Upper lobe of right lung (tissue), 1 donor: ENCODE data around the gene CROCC2. TPM values are rescaled to one million over a fixed set of nuclear protein-coding genes. Genes with fewer than 3 reads are reported as not detected.

Experiments
- ATAC-seq: fragments of 200-7000 bp; cut with Tn5 transposase; one replicate; pipeline ENCODE4 v1.9.1; 2020; ENCODE audit warnings: mild to moderate bottlenecking, moderate library complexity
- DNase-seq: peaks from one replicate; pipeline ENCODE4 v3.0.0-alpha.2; 2020
- H3K27ac ChIP-seq: fragments of 200-600 bp; one replicate; pipeline ENCODE4 v1.8.0; 2022
- H3K27me3 ChIP-seq: fragments of 200-600 bp; one replicate; pipeline ENCODE4 v1.8.0; 2022; ENCODE audit warnings: mild to moderate bottlenecking
- H3K36me3 ChIP-seq: fragments of 200-600 bp; one replicate; pipeline ENCODE4 v1.8.0; 2022
- H3K4me1 ChIP-seq: fragments of 200-600 bp; one replicate; pipeline ENCODE4 v1.8.0; 2022
- H3K4me3 ChIP-seq: fragments of 200-600 bp; one replicate; pipeline ENCODE4 v1.8.0; 2022; ENCODE audit warnings: mild to moderate bottlenecking
- H3K9me3 ChIP-seq: fragments of 200-600 bp; one replicate; pipeline ENCODE4 v1.8.0; 2022
- intact Hi-C: fragments of 100-400 bp; cut with DNase I; formaldehyde crosslinking; loops from one replicate; pipeline ENCODE4 v1.11.0; 2022
- total RNA-seq: library from RNA; stranded (reverse); fragmentation: NEBNext Ultra II Directional; extraction: Animal tissue kit (Norgen Biotek cat#: 25700); gene quantifications from one replicate; pipeline ENCODE4 v1.2.1, GENCODE V29; 2021
- TF ChIP-seq, protein P1 (sequence below): fragments of 200-600 bp; IDR thresholded peaks from one replicate; pipeline ENCODE4 v1.8.0; 2022; ENCODE audit warnings: antibody characterized with exemption
- donor health status: DM: no; HTN: yes; CAD: no; lungs with severe emphysema.

Gene CROCC2
- total RNA-seq, 1 donor from 2014 or later: 0.26 TPM

GRCh38 chr2:240879105-240879504 is 27.0 kb upstream of the CROCC2 start:
- no peaks in the 10 kb centered on the region for H3K36me3 ChIP-seq
- DNase-seq (peak; percentile 46), ATAC-seq (no peak)
- H3K4me1 ChIP-seq: no peaks in the 10 kb centered on the region
- TF ChIP-seq, protein P1, sequence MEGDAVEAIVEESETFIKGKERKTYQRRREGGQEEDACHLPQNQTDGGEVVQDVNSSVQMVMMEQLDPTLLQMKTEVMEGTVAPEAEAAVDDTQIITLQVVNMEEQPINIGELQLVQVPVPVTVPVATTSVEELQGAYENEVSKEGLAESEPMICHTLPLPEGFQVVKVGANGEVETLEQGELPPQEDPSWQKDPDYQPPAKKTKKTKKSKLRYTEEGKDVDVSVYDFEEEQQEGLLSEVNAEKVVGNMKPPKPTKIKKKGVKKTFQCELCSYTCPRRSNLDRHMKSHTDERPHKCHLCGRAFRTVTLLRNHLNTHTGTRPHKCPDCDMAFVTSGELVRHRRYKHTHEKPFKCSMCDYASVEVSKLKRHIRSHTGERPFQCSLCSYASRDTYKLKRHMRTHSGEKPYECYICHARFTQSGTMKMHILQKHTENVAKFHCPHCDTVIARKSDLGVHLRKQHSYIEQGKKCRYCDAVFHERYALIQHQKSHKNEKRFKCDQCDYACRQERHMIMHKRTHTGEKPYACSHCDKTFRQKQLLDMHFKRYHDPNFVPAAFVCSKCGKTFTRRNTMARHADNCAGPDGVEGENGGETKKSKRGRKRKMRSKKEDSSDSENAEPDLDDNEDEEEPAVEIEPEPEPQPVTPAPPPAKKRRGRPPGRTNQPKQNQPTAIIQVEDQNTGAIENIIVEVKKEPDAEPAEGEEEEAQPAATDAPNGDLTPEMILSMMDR: no peak
- H3K27ac ChIP-seq: no peak overlapping the region
- intact Hi-C loops: no loop called here
- no peaks in the 10 kb centered on the region for H3K9me3 ChIP-seq
- H3K27me3 ChIP-seq: no peaks in the 10 kb centered on the region
- H3K4me3 ChIP-seq: no peak overlapping the region

DNA sequence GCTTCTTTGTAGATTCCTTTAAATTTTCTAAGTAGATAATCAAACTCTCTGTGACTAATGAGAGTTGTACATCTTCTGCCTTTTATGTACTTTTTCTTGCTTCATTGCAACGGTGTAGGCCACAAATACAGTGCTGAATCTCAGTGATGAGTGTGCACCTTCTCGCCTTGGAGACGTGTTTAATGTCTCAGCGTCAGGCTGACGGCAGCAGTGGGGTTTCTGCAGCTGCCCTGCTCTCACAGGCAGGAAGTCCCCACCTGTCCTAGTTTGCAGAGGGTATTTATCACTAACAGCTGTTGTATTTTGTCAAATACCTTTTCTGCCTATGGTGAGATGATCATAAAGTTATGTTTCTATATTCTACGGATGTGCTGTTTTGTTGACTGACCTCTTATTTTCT is 24.2 kb upstream of the CROCC2 start:
- no peak for DNase-seq
- Histone ChIP-seq H3K27me3 (no peaks in the 10 kb centered on the region), H3K36me3 (no peaks in the 10 kb centered on the region), H3K4me1 (no peaks in the 10 kb centered on the region), H3K4me3 (no peak overlapping the region), H3K27ac (no peak overlapping the region), H3K9me3 (no peaks in the 10 kb centered on the region)
- intact Hi-C loops: no loop called here
- ATAC-seq: no peak
- TF ChIP-seq, protein P1: no peak

DNA sequence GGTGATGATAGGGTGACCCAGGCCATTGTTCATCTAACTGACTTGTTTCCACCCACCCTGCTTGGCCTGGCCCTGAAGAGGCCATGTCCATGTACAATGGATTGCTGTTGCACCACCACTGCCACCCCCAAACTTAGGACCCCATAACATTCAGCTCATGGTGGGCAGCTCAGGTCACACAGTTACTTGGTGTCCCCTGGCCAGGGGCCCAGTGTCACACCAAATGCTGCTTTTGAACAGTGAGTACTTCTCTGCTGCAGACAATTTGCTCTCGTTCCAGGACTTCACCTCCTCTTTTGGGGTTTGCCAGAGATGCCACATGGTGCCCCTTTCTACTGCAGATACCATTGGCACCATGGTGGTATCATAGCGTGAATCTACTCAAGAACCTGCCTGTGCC is 21.9 kb upstream of the CROCC2 start:
- DNase-seq (peak; percentile 40), ATAC-seq (no peak)
- Histone ChIP-seq H3K4me3 (no peak overlapping the region), H3K36me3 (no peaks in the 10 kb centered on the region), H3K9me3 (no peaks in the 10 kb centered on the region), H3K27me3 (no peaks in the 10 kb centered on the region), H3K4me1 (no peaks in the 10 kb centered on the region), H3K27ac (no peak overlapping the region)
- TF ChIP-seq, protein P1: no peak
- intact Hi-C loops: no loop called here

DNA sequence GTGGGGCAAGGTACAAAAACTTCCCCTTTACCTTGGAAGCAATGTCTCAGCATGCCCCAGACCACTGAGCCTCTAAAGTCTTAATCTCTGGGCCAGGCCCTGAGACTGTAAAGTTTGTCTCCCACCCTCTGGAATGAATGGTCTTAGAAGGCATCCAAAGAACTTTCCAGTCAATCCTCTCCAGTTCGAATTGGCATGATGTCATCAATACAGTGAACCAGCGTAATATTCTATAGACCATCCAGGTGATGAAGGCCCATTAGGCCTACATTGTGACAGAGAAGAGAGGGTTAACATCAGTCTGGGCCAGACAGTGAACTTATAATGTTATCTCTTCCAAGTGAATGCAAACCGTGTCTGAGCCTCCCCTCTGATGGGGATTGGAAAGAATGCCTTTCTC is 21.4 kb upstream of the CROCC2 start:
- no peak for ATAC-seq
- DNase-seq: no peak
- TF ChIP-seq, protein P1: no peak
- Histone ChIP-seq H3K36me3 (no peaks in the 10 kb centered on the region), H3K27ac (no peak overlapping the region), H3K4me3 (no peak overlapping the region), H3K27me3 (no peaks in the 10 kb centered on the region), H3K9me3 (no peaks in the 10 kb centered on the region), H3K4me1 (no peaks in the 10 kb centered on the region)
- intact Hi-C loops: no loop called here

DNA sequence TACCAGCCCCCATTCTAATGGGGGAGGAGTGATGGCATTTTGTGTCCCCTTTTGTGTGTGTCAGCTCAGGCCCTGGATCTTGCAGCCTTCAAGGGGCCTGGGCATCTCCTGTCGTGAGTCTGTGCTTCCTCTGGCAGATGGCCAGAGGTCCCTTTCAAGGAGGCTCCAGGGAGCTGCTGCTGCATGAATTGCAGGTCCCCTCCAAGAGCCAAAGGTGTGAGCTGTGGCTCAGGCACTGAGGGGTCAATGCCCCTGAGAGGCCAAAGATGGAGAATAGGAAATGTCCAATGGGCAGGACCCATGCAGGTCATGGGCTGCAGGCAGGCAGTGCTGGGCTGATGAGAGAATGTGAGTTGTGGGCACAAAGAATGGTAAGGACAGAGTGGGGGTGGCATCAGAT is 20.6 kb upstream of the CROCC2 start:
- intact Hi-C loops: no loop called here
- no peak overlapping the region for H3K4me3 ChIP-seq
- H3K27me3 ChIP-seq: no peaks in the 10 kb centered on the region
- TF ChIP-seq, protein P1: no peak
- H3K9me3 ChIP-seq: no peaks in the 10 kb centered on the region
- DNase-seq: no peak
- no peaks in the 10 kb centered on the region for H3K4me1 ChIP-seq
- ATAC-seq: no peak
- H3K36me3 ChIP-seq: no peaks in the 10 kb centered on the region
- no peak overlapping the region for H3K27ac ChIP-seq

DNA sequence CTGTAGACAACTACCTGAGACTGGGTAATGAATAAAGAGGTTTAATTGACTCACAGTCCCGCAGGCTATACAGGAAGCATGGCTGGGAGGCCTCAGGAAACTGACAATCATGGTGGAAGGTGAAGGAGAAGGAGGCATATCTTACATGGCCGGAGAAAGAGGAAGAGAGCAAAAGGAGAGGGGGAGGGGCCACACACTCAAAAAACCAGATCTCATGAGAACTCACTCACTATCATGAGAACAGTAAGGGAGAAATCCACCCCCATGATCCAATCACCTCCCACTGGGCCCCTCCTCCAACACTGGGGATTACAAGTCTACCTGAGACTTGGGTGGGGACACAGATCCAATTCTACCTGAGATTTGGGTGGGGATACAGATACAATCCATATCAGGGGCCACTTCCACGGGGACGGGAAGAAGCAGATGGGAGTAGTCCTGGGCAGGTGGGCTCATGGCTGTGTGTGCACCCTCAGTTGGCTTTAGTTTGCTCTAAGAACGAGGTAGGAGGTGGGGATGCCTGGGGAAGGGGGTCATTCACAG is 20.0 kb upstream of the CROCC2 start:
- intact Hi-C loops: no loop called here
- H3K27me3 ChIP-seq: no peaks in the 10 kb centered on the region
- H3K27ac ChIP-seq: no peak overlapping the region

More for the DNA sequence above, 20.0 kb upstream of the CROCC2 start:
- ATAC-seq (no peak), DNase-seq (no peak)
- Histone ChIP-seq H3K4me3 (no peak overlapping the region), H3K4me1 (no peaks in the 10 kb centered on the region), H3K9me3 (no peaks in the 10 kb centered on the region), H3K36me3 (no peaks in the 10 kb centered on the region)
- TF ChIP-seq, protein P1: no peak
